Liver (tissue), 5 donors: ENCODE results near the gene BTN3A1. TPM values are rescaled to one million over a fixed set of nuclear protein-coding genes. Genes with fewer than 3 reads are reported as not detected.

ENCODE experiments used
- SP1 ChIP-seq: IDR thresholded peaks from 2 replicates; pipeline ENCODE4 v1.6.1; 2018; ENCODE audit warnings: antibody characterized with exemption, mild to moderate bottlenecking
- TAF1 ChIP-seq: conservative IDR thresholded peaks from 2 replicates; pipeline ENCODE4 v1.6.1; 2016; ENCODE audit warnings: antibody characterized with exemption, mild to moderate bottlenecking
- YY1 ChIP-seq: IDR thresholded peaks from 2 replicates; pipeline ENCODE4 v1.6.1; 2016; ENCODE audit warnings: antibody characterized with exemption, mild to moderate bottlenecking
- polyA plus RNA-seq, 2 donors: library from polyadenylated mRNA; stranded (reverse) in 1 of 2; unstranded in 1 of 2; fragments of 200-250 nt in 1 of 2; fragments of >200 nt in 1 of 2; fragmentation: Nextera tagmentation in 1 of 2; extraction: Ambion mirVana in 1 of 2; gene quantifications; one replicate each; pipeline versions ENCODE4 v1.2.1 to v1.2.3, GENCODE V29; 2013 to 2015
- total RNA-seq, 2 donors: library from RNA; depleted of rRNA; stranded (reverse); fragments of >200 nt; gene quantifications; one replicate each; pipeline ENCODE4 v1.2.3, GENCODE V29; 2014
- TF ChIP-seq, protein P1 (sequence below): IDR thresholded peaks from 2 replicates; pipeline ENCODE4 v1.6.1; 2016; ENCODE audit warnings: antibody characterized with exemption
- TF ChIP-seq, protein P2 (sequence below): fragments of 150-350 bp; IDR thresholded peaks from 2 replicates; pipeline ENCODE4 v1.5.1; 2017; ENCODE audit warnings: improper control_type of control experiment, low read depth, low read length; ENCODE audit not compliant: missing input control
- donor health status: healthy.
- donor health status: healthy.
- donor health status: healthy.

Gene BTN3A1
- total and polyA plus RNA-seq, 4 donors = 2.3 to 17.1 (median 6.3) TPM

DNA sequence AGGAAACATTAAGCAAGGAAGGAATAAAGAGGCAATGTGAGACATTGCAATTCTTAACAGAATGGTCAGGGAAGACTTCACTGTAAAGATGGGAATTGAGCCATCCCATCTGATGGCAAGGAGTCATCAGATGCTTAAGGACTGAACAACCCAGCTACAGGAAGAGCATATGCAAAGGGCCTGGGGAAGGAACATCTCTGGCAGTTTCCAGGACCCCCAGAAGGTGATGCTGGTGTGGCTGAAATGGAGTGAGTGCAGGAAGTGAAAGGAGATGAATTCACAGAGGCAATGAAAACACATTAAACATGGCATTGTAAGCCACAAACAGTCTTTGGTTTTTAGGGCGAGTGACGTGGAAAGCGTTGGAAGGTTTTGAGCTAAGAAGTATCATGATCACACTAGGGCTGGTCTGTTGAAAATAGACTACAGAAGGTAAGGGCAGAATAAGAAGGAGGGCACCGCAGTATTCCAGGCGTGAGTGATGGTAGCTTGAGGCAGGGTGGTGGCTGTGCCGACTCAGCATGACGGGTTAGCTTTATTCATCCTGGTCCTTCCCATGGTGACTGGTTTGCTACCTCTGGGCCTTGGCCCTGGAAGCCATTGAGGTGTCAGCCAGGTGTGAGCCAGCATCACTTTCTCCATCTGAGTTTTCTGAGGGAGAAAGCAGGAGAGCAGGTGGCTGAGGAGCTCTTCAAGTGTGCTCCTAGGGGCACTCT, 62.5 kb downstream of the BTN3A1 start (continued):
- TF ChIP-seq, protein P1, sequence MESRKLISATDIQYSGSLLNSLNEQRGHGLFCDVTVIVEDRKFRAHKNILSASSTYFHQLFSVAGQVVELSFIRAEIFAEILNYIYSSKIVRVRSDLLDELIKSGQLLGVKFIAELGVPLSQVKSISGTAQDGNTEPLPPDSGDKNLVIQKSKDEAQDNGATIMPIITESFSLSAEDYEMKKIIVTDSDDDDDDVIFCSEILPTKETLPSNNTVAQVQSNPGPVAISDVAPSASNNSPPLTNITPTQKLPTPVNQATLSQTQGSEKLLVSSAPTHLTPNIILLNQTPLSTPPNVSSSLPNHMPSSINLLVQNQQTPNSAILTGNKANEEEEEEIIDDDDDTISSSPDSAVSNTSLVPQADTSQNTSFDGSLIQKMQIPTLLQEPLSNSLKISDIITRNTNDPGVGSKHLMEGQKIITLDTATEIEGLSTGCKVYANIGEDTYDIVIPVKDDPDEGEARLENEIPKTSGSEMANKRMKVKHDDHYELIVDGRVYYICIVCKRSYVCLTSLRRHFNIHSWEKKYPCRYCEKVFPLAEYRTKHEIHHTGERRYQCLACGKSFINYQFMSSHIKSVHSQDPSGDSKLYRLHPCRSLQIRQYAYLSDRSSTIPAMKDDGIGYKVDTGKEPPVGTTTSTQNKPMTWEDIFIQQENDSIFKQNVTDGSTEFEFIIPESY = no peak
- TF ChIP-seq YY1 = no peak
- TF ChIP-seq, protein P2, sequence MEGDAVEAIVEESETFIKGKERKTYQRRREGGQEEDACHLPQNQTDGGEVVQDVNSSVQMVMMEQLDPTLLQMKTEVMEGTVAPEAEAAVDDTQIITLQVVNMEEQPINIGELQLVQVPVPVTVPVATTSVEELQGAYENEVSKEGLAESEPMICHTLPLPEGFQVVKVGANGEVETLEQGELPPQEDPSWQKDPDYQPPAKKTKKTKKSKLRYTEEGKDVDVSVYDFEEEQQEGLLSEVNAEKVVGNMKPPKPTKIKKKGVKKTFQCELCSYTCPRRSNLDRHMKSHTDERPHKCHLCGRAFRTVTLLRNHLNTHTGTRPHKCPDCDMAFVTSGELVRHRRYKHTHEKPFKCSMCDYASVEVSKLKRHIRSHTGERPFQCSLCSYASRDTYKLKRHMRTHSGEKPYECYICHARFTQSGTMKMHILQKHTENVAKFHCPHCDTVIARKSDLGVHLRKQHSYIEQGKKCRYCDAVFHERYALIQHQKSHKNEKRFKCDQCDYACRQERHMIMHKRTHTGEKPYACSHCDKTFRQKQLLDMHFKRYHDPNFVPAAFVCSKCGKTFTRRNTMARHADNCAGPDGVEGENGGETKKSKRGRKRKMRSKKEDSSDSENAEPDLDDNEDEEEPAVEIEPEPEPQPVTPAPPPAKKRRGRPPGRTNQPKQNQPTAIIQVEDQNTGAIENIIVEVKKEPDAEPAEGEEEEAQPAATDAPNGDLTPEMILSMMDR = no peak
- no peak for TF ChIP-seq SP1
- TF ChIP-seq TAF1 = no peak

Other genes with a start within 250 kb of the BTN3A1 start
- 10 to 100 TPM in 1 of 2 donors, 1 to 10 TPM in 1; 7.4 to 13.7 TPM for gene BTN3A2, start 37.1 kb upstream of the BTN3A1 start, total RNA-seq
- gene BTN3A2, start 37.1 kb upstream of the BTN3A1 start, polyA plus RNA-seq = 1 to 10 TPM; 6.2 to 8.5 TPM
- 1 to 10 TPM; 1.2 to 3.2 TPM for gene BTN2A2, start 19.2 kb upstream of the BTN3A1 start, total RNA-seq
- gene BTN2A2, start 19.2 kb upstream of the BTN3A1 start, polyA plus RNA-seq = 1 to 10 TPM; 1.7 to 2.4 TPM
- gene BTN3A3, start 38.2 kb downstream of the BTN3A1 start, total RNA-seq = 10 to 100 TPM in 1 of 2 donors, 1 to 10 TPM in 1; 3.2 to 11.6 TPM
- gene BTN3A3, start 38.2 kb downstream of the BTN3A1 start, polyA plus RNA-seq = 1 to 10 TPM; 2.2 to 5.9 TPM
- gene BTN2A1, start 55.7 kb downstream of the BTN3A1 start, total RNA-seq = 1 to 10 TPM; 4.8 to 5.5 TPM
- 1 to 10 TPM; 2.7 to 5.9 TPM for gene BTN2A1, start 55.7 kb downstream of the BTN3A1 start, polyA plus RNA-seq
- not detected for gene BTN1A1, start 98.0 kb downstream of the BTN3A1 start, total RNA-seq
- under 1 TPM in 1 of 2 donors, not detected in 1; 0.06 TPM for gene BTN1A1, start 98.0 kb downstream of the BTN3A1 start, polyA plus RNA-seq
- gene HMGN4, start 136.1 kb downstream of the BTN3A1 start, total RNA-seq = 10 to 100 TPM; 10.2 to 13.3 TPM
- 1 to 10 TPM; 8.2 to 9.9 TPM for gene HMGN4, start 136.1 kb downstream of the BTN3A1 start, polyA plus RNA-seq
- 10 to 100 TPM in 1 of 2 donors, 1 to 10 TPM in 1; 9.2 to 13.0 TPM for gene ABT1, start 194.7 kb downstream of the BTN3A1 start, total RNA-seq
- 10 to 100 TPM in 1 of 2 donors, 1 to 10 TPM in 1; 8.3 to 10.7 TPM for gene ABT1, start 194.7 kb downstream of the BTN3A1 start, polyA plus RNA-seq